ENCODE measurements around the gene CYTH1. TPM values are rescaled to one million over a fixed set of nuclear protein-coding genes. Genes with fewer than 3 reads are reported as not detected.

CYTH1 gene
- total RNA-seq, 1 experiment from 2014 or later: 20.0 TPM

DNA sequence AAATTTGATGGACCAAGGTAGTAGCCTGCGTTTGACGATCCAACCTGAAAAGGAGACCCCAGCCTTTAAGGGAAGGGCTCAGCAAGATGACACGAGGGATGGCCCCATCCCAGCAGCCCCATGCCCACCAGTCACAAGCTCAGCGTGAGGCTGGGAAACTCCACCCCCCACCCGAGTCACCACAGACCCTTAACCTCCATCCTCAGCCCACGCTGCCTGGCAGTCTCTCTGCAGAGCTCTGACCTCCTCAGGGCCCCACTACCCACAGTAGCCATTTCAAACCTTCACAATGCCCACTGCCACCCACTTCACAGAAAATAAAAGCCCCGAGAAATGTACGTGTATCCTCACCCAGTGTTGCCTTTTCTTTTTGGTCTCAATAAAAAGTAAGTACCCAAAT is 39.9 kb upstream of the CYTH1 start:
- H3K36me3 Mint-ChIP-seq: peaks cover 93% of the 10 kb centered on the region
- no peak overlapping the region for H3K27ac Mint-ChIP-seq
- CTCF ChIA-PET: interaction anchor here (1.3 kb wide), 1 partner anchor 325 kb away, joined by 3 read pairs; no protein-coding TSS in a partner anchor

DNA sequence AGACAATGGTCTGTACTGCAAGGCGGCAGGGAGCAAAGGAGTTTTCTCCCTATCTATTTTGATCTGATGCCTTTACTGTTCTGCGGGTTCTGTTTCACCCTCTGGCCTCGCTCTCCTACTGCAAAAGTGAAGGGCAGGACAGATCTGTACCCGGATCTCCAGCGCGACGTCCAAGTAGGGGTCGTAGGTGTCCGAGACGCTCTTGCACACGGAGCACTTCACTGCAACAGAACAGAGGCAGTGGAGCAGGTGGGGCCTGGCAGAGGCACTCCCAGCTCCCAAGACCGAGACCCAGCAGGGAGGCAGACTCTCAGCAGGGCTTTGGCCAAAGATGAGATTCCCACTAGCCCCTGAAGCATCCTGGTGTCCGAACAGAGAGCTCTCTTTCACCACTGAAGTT is 38.8 kb upstream of the CYTH1 start:
- DNase-seq (ENCODE audit: low spot score) (no peak), ATAC-seq (no peak)
- Mint-ChIP-seq H3K4me1 (no peaks in the 10 kb centered on the region), H3K27me3 (ENCODE audit: low read depth) (no peaks in the 10 kb centered on the region), H3K9me3 (no peaks in the 10 kb centered on the region), H3K27ac (no peak overlapping the region), H3K4me3 (no peak overlapping the region), H3K36me3 (peaks cover 89% of the 10 kb centered on the region)
- no peak for TF ChIP-seq HMGA2 (CRISPR knock-in tag; IDR thresholded peaks at IDR 0.05)
- TF ChIP-seq, protein P1, sequence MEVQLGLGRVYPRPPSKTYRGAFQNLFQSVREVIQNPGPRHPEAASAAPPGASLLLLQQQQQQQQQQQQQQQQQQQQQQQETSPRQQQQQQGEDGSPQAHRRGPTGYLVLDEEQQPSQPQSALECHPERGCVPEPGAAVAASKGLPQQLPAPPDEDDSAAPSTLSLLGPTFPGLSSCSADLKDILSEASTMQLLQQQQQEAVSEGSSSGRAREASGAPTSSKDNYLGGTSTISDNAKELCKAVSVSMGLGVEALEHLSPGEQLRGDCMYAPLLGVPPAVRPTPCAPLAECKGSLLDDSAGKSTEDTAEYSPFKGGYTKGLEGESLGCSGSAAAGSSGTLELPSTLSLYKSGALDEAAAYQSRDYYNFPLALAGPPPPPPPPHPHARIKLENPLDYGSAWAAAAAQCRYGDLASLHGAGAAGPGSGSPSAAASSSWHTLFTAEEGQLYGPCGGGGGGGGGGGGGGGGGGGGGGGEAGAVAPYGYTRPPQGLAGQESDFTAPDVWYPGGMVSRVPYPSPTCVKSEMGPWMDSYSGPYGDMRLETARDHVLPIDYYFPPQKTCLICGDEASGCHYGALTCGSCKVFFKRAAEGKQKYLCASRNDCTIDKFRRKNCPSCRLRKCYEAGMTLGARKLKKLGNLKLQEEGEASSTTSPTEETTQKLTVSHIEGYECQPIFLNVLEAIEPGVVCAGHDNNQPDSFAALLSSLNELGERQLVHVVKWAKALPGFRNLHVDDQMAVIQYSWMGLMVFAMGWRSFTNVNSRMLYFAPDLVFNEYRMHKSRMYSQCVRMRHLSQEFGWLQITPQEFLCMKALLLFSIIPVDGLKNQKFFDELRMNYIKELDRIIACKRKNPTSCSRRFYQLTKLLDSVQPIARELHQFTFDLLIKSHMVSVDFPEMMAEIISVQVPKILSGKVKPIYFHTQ (CRISPR knock-in tag; IDR thresholded peaks at IDR 0.05): no peak
- TF ChIP-seq, protein P2, sequence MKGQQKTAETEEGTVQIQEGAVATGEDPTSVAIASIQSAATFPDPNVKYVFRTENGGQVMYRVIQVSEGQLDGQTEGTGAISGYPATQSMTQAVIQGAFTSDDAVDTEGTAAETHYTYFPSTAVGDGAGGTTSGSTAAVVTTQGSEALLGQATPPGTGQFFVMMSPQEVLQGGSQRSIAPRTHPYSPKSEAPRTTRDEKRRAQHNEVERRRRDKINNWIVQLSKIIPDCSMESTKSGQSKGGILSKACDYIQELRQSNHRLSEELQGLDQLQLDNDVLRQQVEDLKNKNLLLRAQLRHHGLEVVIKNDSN (CRISPR knock-in tag; IDR thresholded peaks at IDR 0.05): no peak
- TF ChIP-seq ZBTB21 (CRISPR knock-in tag; IDR thresholded peaks at IDR 0.05; ENCODE audit: borderline replicate concordance): no peak
- no peak for TF ChIP-seq GABPB1 (CRISPR knock-in tag; IDR thresholded peaks at IDR 0.05)
- TF ChIP-seq, protein P3, sequence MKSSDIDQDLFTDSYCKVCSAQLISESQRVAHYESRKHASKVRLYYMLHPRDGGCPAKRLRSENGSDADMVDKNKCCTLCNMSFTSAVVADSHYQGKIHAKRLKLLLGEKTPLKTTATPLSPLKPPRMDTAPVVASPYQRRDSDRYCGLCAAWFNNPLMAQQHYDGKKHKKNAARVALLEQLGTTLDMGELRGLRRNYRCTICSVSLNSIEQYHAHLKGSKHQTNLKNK (CRISPR knock-in tag; IDR thresholded peaks at IDR 0.05): no peak
- ChIA-PET CTCF (no interaction called here), POLR2A (no interaction called here)

More for the DNA sequence above, 39.9 kb upstream of the CYTH1 start:
- no peaks in the 10 kb centered on the region for H3K4me1 Mint-ChIP-seq
- DNase-seq (ENCODE audit: low spot score) (no peak), ATAC-seq (no peak)
- POLR2A ChIA-PET: interaction anchor here (0.7 kb wide), 1 partner anchor 457 kb away, joined by 3 read pairs; no protein-coding TSS in a partner anchor
- no peak overlapping the region for H3K4me3 Mint-ChIP-seq
- H3K9me3 Mint-ChIP-seq: no peaks in the 10 kb centered on the region
- no peaks in the 10 kb centered on the region for H3K27me3 Mint-ChIP-seq (ENCODE audit: low read depth)
- TF ChIP-seq ETV6 (CRISPR knock-in tag; IDR thresholded peaks at IDR 0.05) (no peak), KAT7 (CRISPR knock-in tag; IDR thresholded peaks at IDR 0.05; ENCODE audit: borderline replicate concordance) (no peak), NR1H2 (CRISPR knock-in tag; IDR thresholded peaks at IDR 0.05) (no peak), SP1 (CRISPR knock-in tag; conservative IDR thresholded peaks at IDR 0.05) (no peak), NR2C2 (CRISPR knock-in tag; IDR thresholded peaks at IDR 0.05) (no peak), NFYB (CRISPR knock-in tag; conservative IDR thresholded peaks at IDR 0.05; ENCODE audit: low read depth) (no peak), RELA (CRISPR knock-in tag; IDR thresholded peaks at IDR 0.05; ENCODE audit: borderline replicate concordance) (no peak), ZNF396 (CRISPR knock-in tag; IDR thresholded peaks at IDR 0.05; ENCODE audit: borderline replicate concordance) (no peak), TEAD4 (CRISPR knock-in tag; IDR thresholded peaks at IDR 0.05) (no peak), ATF1 (CRISPR knock-in tag; IDR thresholded peaks at IDR 0.05) (no peak), CREB1 (CRISPR knock-in tag; IDR thresholded peaks at IDR 0.05) (no peak), ZNF416 (CRISPR knock-in tag; IDR thresholded peaks at IDR 0.05) (no peak)
- TF ChIP-seq, protein P4, sequence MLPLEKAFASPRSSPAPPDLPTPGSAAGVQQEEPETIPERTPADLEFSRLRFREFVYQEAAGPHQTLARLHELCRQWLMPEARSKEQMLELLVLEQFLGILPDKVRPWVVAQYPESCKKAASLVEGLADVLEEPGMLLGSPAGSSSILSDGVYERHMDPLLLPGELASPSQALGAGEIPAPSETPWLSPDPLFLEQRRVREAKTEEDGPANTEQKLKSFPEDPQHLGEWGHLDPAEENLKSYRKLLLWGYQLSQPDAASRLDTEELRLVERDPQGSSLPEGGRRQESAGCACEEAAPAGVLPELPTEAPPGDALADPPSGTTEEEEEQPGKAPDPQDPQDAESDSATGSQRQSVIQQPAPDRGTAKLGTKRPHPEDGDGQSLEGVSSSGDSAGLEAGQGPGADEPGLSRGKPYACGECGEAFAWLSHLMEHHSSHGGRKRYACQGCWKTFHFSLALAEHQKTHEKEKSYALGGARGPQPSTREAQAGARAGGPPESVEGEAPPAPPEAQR (CRISPR knock-in tag; IDR thresholded peaks at IDR 0.05): no peak
- TF ChIP-seq, protein P5, sequence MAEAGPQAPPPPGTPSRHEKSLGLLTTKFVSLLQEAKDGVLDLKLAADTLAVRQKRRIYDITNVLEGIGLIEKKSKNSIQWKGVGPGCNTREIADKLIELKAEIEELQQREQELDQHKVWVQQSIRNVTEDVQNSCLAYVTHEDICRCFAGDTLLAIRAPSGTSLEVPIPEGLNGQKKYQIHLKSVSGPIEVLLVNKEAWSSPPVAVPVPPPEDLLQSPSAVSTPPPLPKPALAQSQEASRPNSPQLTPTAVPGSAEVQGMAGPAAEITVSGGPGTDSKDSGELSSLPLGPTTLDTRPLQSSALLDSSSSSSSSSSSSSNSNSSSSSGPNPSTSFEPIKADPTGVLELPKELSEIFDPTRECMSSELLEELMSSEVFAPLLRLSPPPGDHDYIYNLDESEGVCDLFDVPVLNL (CRISPR knock-in tag; IDR thresholded peaks at IDR 0.05; ENCODE audit: borderline replicate concordance, low read depth): no peak
- TF ChIP-seq, protein P6, sequence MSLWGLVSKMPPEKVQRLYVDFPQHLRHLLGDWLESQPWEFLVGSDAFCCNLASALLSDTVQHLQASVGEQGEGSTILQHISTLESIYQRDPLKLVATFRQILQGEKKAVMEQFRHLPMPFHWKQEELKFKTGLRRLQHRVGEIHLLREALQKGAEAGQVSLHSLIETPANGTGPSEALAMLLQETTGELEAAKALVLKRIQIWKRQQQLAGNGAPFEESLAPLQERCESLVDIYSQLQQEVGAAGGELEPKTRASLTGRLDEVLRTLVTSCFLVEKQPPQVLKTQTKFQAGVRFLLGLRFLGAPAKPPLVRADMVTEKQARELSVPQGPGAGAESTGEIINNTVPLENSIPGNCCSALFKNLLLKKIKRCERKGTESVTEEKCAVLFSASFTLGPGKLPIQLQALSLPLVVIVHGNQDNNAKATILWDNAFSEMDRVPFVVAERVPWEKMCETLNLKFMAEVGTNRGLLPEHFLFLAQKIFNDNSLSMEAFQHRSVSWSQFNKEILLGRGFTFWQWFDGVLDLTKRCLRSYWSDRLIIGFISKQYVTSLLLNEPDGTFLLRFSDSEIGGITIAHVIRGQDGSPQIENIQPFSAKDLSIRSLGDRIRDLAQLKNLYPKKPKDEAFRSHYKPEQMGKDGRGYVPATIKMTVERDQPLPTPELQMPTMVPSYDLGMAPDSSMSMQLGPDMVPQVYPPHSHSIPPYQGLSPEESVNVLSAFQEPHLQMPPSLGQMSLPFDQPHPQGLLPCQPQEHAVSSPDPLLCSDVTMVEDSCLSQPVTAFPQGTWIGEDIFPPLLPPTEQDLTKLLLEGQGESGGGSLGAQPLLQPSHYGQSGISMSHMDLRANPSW (CRISPR knock-in tag; conservative IDR thresholded peaks at IDR 0.05; ENCODE audit: low read depth): no peak

Measured in WTC11 (cell line).